KMS-11 (cell line): ENCODE measurements around the gene UBE2L3.
"Not testable (repeated sequence)": the region's sequence is repeated elsewhere in the genome, so short reads cannot be mapped to it uniquely, and the experiment has no call there.

Experiments used
- H2AFZ ChIP-seq: fragments of 200-600 bp; sonication (generic); 2 replicates; pipeline ENCODE4 v1.6.1; 2016; ENCODE audit warnings: antibody characterized with exemption, mixed run types, low read depth
- H3K27ac ChIP-seq: fragments of 200-600 bp; sonication (generic); 2 replicates; pipeline ENCODE4 v1.6.1; 2016; ENCODE audit warnings: mild to moderate bottlenecking, mixed run types
- H3K27me3 ChIP-seq: fragments of 200-600 bp; sonication (generic); 2 replicates; pipeline ENCODE4 v1.6.1; 2017; ENCODE audit warnings: mild to moderate bottlenecking, low read depth, mixed run types, moderate library complexity; ENCODE audit not compliant: insufficient read depth
- H3K36me3 ChIP-seq: fragments of 200-600 bp; sonication (generic); 2 replicates; pipeline ENCODE4 v1.6.1; 2017; ENCODE audit warnings: mild to moderate bottlenecking, mixed run types; ENCODE audit not compliant: insufficient read depth
- H3K4me1 ChIP-seq: fragments of 200-600 bp; sonication (generic); 2 replicates; pipeline ENCODE4 v1.6.1; 2016; ENCODE audit warnings: mild to moderate bottlenecking, low read depth, mixed run types; ENCODE audit not compliant: poor library complexity, severe bottlenecking
- H3K4me2 ChIP-seq: fragments of 200-600 bp; sonication (generic); 2 replicates; pipeline ENCODE4 v1.7.0; 2016; ENCODE audit warnings: mild to moderate bottlenecking, mixed run types
- H3K4me3 ChIP-seq: fragments of 200-600 bp; sonication (generic); IDR thresholded peaks from 2 replicates; pipeline ENCODE4 v1.6.1; 2017; ENCODE audit warnings: low read depth, low read length, mixed read lengths; ENCODE audit not compliant: insufficient read depth
- H3K79me2 ChIP-seq: fragments of 200-600 bp; sonication (generic); 2 replicates; pipeline ENCODE4 v1.6.1; 2016; ENCODE audit warnings: low read depth, mixed run types; ENCODE audit not compliant: insufficient read depth
- H3K9ac ChIP-seq: fragments of 200-600 bp; sonication (generic); 2 replicates; pipeline ENCODE4 v1.6.1; 2016; ENCODE audit warnings: mild to moderate bottlenecking, mixed run types
- H4K20me1 ChIP-seq: fragments of 200-600 bp; sonication (generic); 2 replicates; pipeline ENCODE4 v1.6.1; 2016; ENCODE audit warnings: mild to moderate bottlenecking, mixed run types; ENCODE audit not compliant: insufficient read depth
- CTCF ChIP-seq: fragments of 200-600 bp; sonication (generic); conservative IDR thresholded peaks from 2 replicates; pipeline ENCODE4 v1.6.1; 2017; ENCODE audit warnings: low read depth, mild to moderate bottlenecking, antibody characterized with exemption, low read length, moderate library complexity, mixed read lengths

UBE2L3 gene

GRCh38 chr22:21635771-21636510 lies 68.4 kb downstream of the UBE2L3 start:
- Histone ChIP-seq H2AFZ (no peak overlapping the region), H3K9ac (no peak overlapping the region), H3K79me2 (no peaks in the 10 kb centered on the region), H4K20me1 (no peaks in the 10 kb centered on the region), H3K27me3 (no peaks in the 10 kb centered on the region), H3K4me3 (no peak overlapping the region), H3K36me3 (no peaks in the 10 kb centered on the region), H3K4me1 (peaks cover 2% of the 10 kb centered on the region), H3K27ac (no peak overlapping the region), H3K4me2 (no peak overlapping the region)
- TF ChIP-seq CTCF = no peak

- H3K4me2 ChIP-seq = no peak overlapping the region
- H3K4me3 ChIP-seq = no peak overlapping the region
- H3K9ac ChIP-seq = no peak overlapping the region
- no peaks in the 10 kb centered on the region for H4K20me1 ChIP-seq
- H2AFZ ChIP-seq = no peak overlapping the region
- H3K27ac ChIP-seq = no peak overlapping the region
- no peak for TF ChIP-seq CTCF
- H3K27me3 ChIP-seq = no peaks in the 10 kb centered on the region
- H3K79me2 ChIP-seq = no peaks in the 10 kb centered on the region
- H3K36me3 ChIP-seq = no peaks in the 10 kb centered on the region
- peaks cover 6% of the 10 kb centered on the region for H3K4me1 ChIP-seq
Observed at GRCh38 chr22:21636629-21637218, 69.2 kb downstream of the UBE2L3 start.

GRCh38 chr22:21637450-21637849 lies 69.9 kb downstream of the UBE2L3 start:
- not testable (repeated sequence) for H3K27me3 ChIP-seq, H3K79me2 ChIP-seq, H3K36me3 ChIP-seq, H3K27ac ChIP-seq, H3K9ac ChIP-seq, H4K20me1 ChIP-seq, H3K4me2 ChIP-seq, H2AFZ ChIP-seq, H3K4me1 ChIP-seq, H3K4me3 ChIP-seq

- no peaks in the 10 kb centered on the region for H3K36me3 ChIP-seq
- no peak for TF ChIP-seq CTCF
- H4K20me1 ChIP-seq = no peaks in the 10 kb centered on the region
- peaks cover 6% of the 10 kb centered on the region for H3K4me1 ChIP-seq
- H3K27ac ChIP-seq = no peak overlapping the region
- H3K4me2 ChIP-seq = no peak overlapping the region
- H3K27me3 ChIP-seq = no peaks in the 10 kb centered on the region
- H3K4me3 ChIP-seq = no peak overlapping the region
- no peak overlapping the region for H3K9ac ChIP-seq
- no peak overlapping the region for H2AFZ ChIP-seq
- peaks cover 20% of the 10 kb centered on the region for H3K79me2 ChIP-seq
Observed at GRCh38 chr22:21639359-21639758, 71.8 kb downstream of the UBE2L3 start.

- H3K9ac ChIP-seq = peak overlapping the region; percentile 100; the same call in 1 of the 2 replicates
Observed at GRCh38 chr22:21640810-21641209, 73.3 kb downstream of the UBE2L3 start.

More at GRCh38 chr22:21640810-21641209, 73.3 kb downstream of the UBE2L3 start:
- Histone ChIP-seq H4K20me1 (no peaks in the 10 kb centered on the region), H3K36me3 (peaks cover 5% of the 10 kb centered on the region; the same call in 1 of the 2 replicates), H3K27ac (no peak overlapping the region), H3K4me1 (peaks cover 15% of the 10 kb centered on the region), H3K27me3 (no peaks in the 10 kb centered on the region), H3K79me2 (peaks cover 20% of the 10 kb centered on the region), H2AFZ (no peak overlapping the region), H3K4me3 (no peak overlapping the region), H3K4me2 (peak overlapping the region; percentile 80; the same call in 1 of the 2 replicates)
- no peak for TF ChIP-seq CTCF
